Sigmoid colon (tissue), 4 donors: ENCODE data around the gene PAX5.

Source experiments
- POLR2A ChIP-seq, 2 donors: fragments of 450-650 bp; IDR thresholded peaks; one replicate each; pipeline ENCODE4 v1.6.1; 2016; ENCODE audit warnings: antibody characterized with exemption in 2 of 2, mild to moderate bottlenecking in 2 of 2, moderate library complexity in 2 of 2
- POLR2AphosphoS5 ChIP-seq, 4 donors: sonication (generic); formaldehyde crosslinking; IDR thresholded peaks; one replicate each; pipeline ENCODE4 v1.6.1; 2017; ENCODE audit warnings: antibody characterized with exemption in 4 of 4
- TF ChIP-seq, protein P1 (sequence below), 4 experiments: fragments of 450-650 bp in 3 of 4; fragments of 200-600 bp in 1 of 4; IDR thresholded peaks; one replicate each; pipeline ENCODE4 v1.5.1; 2016 to 2019; ENCODE audit warnings: antibody characterized with exemption in 4 of 4, mild to moderate bottlenecking in 3 of 4, moderate library complexity in 2 of 4

GRCh38 chr9:37033141-37033540, 927 bp downstream of the PAX5 start:
- TF ChIP-seq, protein P1, sequence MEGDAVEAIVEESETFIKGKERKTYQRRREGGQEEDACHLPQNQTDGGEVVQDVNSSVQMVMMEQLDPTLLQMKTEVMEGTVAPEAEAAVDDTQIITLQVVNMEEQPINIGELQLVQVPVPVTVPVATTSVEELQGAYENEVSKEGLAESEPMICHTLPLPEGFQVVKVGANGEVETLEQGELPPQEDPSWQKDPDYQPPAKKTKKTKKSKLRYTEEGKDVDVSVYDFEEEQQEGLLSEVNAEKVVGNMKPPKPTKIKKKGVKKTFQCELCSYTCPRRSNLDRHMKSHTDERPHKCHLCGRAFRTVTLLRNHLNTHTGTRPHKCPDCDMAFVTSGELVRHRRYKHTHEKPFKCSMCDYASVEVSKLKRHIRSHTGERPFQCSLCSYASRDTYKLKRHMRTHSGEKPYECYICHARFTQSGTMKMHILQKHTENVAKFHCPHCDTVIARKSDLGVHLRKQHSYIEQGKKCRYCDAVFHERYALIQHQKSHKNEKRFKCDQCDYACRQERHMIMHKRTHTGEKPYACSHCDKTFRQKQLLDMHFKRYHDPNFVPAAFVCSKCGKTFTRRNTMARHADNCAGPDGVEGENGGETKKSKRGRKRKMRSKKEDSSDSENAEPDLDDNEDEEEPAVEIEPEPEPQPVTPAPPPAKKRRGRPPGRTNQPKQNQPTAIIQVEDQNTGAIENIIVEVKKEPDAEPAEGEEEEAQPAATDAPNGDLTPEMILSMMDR (IDR thresholded peaks at IDR 0.05), result no peak
- TF ChIP-seq POLR2A (IDR thresholded peaks at IDR 0.05) (no peak), POLR2AphosphoS5 (IDR thresholded peaks at IDR 0.05) (no peak)
